Body of pancreas (tissue), 4 donors: Measurements from ENCODE around the gene GFI1.

Experiments
- CTCF ChIP-seq, 7 experiments: fragments of 450-650 bp in 4 of 7; fragments of 200-600 bp in 3 of 7; sonication (generic) in 3 of 7; IDR thresholded peaks; one replicate each; pipeline ENCODE4 v1.5.1; 2016 to 2019; ENCODE audit warnings: antibody characterized with exemption in 7 of 7
- POLR2A ChIP-seq, 3 donors: fragments of 450-650 bp; IDR thresholded peaks; one replicate each; pipeline ENCODE4 v1.6.1; 2016; ENCODE audit warnings: antibody characterized with exemption in 3 of 3, mild to moderate bottlenecking in 2 of 3

GRCh38 chr1:92425617-92426016 is 61.1 kb downstream of the GFI1 start:
- TF ChIP-seq CTCF (IDR thresholded peaks at IDR 0.05): no peak
- no peak for TF ChIP-seq POLR2A (IDR thresholded peaks at IDR 0.05)
